IMR-90 (cell line): ENCODE results near the gene CT45A6.
"Not testable (repeated sequence)": the region's sequence is repeated elsewhere in the genome, so short reads cannot be mapped to it uniquely, and the experiment has no call there.

Source experiments
- BHLHE40 ChIP-seq: fragments of 150-350 bp; IDR thresholded peaks from 2 replicates; pipeline ENCODE4 v1.6.1; 2016; ENCODE audit warnings: mild to moderate bottlenecking, low read depth, low read length
- CHD1 ChIP-seq: IDR thresholded peaks from 2 replicates; pipeline ENCODE4 v1.6.1; 2012; ENCODE audit warnings: low read depth, low read length, improper control_type of control experiment
- FOS ChIP-seq: fragments of 150-350 bp; IDR thresholded peaks from 2 replicates; pipeline ENCODE4 v1.6.1; 2016; ENCODE audit warnings: low read depth, low read length
- RAD21 ChIP-seq: IDR thresholded peaks from 2 replicates; pipeline ENCODE4 v1.6.1; 2012; ENCODE audit warnings: low read length, improper control_type of control experiment

DNA sequence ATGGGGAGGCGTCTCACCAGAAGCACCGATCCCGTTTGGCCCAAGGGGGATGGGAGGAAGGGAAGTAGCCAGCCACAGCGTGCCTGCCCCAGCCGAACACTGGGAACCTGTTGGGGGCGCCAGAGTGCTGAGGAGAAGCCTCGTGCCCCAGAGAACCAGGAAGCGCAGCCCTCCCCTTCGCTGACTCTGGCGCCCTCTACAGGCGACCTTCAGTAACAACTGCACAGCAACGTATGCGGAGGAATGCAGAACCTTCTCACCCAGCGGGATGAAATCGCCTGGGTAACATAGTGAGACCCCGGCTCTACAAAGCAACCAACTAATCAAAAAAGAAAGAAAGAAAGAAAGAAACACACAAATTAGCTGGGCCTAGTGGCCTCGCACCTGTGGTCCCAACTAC is 17.3 kb upstream of the CT45A6 start, which contains the start of gene CT45A2:
- TF ChIP-seq BHLHE40, CHD1, FOS, RAD21: not testable (repeated sequence)
